GM20431 (cell line): ENCODE measurements around the gene HOXD9.

ENCODE experiments used
- in situ Hi-C: fragments of 300-500 bp; cut with MseI, MboI; formaldehyde crosslinking; loops from one replicate; pipeline ENCODE4 v1.15.0; 2020; ENCODE audit warnings: low sequenced_read_pairs; ENCODE audit not compliant: unreplicated experiment

HOXD9 gene

DNA sequence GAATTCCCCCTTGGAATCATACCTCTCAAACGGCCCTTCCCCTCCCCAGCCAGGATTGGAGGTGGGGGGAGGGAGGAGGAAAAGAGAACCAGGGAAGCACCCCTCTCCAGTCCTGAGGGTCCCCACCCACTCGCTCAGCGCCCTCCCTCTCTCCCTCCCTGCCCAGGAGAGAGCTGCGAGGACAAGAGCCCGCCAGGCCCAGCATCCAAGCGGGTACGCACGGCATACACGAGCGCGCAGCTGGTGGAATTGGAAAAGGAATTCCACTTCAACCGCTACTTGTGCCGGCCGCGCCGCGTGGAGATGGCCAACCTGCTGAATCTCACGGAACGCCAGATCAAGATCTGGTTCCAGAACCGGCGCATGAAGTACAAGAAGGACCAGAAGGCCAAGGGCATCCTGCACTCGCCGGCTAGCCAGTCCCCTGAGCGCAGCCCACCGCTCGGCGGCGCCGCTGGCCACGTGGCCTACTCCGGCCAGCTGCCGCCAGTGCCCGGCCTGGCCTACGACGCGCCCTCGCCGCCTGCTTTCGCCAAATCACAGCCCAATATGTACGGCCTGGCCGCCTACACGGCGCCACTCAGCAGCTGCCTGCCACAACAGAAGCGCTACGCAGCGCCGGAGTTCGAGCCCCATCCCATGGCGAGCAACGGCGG lies 49.0 kb downstream of the HOXD9 start:
- in situ Hi-C loops, result no loop called here

DNA sequence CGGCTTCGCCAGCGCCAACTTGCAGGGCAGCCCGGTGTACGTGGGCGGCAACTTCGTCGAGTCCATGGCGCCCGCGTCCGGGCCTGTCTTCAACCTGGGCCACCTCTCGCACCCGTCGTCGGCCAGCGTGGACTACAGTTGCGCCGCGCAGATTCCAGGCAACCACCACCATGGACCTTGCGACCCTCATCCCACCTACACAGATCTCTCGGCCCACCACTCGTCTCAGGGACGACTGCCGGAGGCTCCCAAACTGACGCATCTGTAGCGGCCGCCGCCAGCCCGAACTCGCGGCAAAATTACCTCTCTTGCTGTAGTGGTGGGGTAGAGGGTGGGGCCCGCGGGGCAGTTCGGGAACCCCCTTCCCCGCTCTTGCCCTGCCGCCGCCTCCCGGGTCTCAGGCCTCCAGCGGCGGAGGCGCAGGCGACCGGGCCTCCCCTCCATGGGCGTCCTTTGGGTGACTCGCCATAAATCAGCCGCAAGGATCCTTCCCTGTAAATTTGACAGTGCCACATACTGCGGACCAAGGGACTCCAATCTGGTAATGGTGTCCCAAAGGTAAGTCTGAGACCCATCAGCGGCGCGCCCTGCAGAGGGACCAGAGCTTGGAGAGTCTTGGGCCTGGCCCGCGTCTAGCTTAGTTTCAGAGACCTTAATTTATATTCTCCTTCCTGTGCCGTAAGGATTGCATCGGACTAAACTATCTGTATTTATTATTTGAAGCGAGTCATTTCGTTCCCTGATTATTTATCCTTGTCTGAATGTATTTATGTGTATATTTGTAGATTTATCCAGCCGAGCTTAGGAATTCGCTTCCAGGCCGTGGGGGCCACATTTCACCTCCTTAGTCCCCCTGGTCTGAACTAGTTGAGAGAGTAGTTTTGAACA lies 49.7 kb downstream of the HOXD9 start:
- in situ Hi-C loops, result no loop called here

DNA sequence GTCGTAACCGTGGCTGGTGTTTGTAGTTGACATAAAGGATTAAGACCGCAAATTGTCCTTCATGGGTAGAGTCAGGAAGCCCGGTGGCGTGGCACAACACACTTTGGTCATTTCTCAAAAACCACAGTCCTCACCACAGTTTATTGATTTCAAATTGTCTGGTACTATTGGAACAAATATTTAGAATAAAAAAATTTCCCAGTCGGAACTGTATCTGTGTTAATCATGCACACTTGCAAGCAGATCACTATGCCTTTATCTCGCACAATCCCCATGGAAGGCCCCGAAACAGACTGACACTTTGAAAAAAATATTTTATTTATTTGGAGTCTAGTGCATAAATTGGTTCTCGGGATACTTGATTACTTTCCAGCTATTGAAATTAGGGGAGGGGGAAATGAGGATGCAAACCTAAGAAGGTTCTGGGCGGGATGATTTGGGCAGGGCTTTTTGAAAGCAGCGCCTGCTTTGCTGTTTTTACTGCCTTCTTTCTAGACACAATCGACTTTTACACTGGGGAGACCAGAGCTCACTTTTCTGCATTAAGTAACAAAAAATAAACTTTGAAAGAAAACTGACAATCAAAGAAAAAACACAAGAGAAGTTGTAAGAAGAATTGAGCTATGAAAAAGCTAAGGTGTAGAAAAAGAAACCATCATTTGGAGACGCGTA lies 50.5 kb downstream of the HOXD9 start:
- in situ Hi-C loops, result no loop called here

DNA sequence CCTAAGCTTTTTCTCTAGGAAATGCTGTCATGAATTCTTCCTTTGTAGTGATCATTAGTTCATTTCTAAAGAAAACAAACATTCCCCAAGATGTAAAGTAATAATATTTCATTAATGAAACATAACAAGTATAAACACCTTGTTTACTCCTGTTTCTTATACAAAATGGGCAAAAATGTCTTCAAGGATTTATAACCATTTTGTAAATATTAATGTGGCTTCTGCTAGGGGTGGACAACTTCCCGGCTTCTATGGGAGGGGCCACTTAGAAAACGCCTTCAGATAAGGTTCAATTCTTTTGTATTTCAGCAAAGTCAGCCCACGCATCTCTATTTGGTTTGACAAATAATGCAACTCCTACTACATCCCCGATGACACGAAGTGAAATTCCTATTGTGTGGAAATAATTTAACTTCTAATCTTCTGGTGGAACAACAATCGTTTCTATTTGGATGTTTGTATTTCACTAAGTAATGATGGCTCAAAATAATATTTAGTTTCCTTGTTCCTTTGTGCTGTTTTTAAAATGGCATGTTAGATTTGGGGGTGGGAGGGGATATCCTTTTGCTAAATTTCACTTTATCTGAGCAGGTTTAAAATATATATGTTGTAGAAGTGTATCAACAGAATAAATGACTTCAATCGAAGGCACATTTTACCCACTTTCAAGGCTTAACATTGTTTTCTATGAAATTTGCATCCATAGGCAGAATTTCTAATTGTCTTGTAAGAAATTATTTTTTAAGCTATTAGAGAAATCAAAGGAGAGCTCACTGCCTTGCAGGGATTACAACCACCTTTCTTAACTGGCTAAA lies 51.3 kb downstream of the HOXD9 start:
- in situ Hi-C loops, result no loop called here

DNA sequence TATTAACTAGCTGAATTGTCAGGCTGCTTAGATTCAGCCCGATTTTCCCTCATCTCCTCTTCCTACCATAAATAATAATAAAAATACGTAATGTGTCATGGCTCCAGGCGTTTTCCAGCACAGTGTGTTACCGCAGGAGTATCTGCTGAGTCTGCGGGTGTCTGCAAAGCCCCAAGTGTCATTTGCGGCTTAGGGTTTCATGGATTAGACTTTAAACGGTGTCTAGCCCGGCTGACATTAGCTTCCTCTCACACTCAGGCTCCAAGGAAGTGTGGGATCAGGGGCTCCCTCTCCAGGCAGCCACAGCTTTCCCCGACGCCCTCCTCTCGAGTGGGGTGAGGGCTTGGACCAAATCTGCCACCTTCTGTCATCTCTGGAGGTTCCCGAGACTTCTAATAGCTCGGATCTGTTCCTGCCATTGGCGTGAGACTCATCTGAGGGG lies 51.9 kb downstream of the HOXD9 start:
- in situ Hi-C loops, result no loop called here
